ENCODE measurements around the gene SUCNR1. TPM values are rescaled to one million over a fixed set of nuclear protein-coding genes. Genes with fewer than 3 reads are reported as not detected.
"Not testable (repeated sequence)": the region's sequence is repeated elsewhere in the genome, so short reads cannot be mapped to it uniquely, and the experiment has no call there.

Gene SUCNR1
- total RNA-seq, 2 donors from 2014 or later = 0.15 to 0.47 TPM

DNA sequence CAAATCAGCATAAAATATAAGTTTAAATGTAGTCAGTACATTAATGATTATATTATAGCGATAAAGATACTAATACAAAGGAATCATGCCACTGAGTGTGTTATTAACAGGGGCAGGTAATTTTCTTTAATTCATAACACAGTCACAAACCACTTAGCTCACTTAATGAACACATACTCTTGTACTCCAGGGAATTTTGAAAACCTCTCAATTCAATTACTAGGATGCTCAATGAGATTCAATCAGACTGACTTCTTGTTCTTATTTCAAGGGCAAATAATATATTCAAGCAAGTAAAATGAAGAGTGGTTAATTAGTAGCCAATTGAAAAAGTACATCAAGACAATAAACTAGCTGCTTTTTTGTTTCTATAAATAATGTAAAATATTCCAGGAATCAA lies 5.8 kb upstream of the SUCNR1 start:
- no peak for ATAC-seq
- no peak for DNase-seq
- intact Hi-C loops (cut with DNase I, micrococcal nuclease) = no loop called here

- DNase-seq (no peak), ATAC-seq (no peak)
- intact Hi-C loops (cut with DNase I, micrococcal nuclease) = no loop called here
These were observed 4.3 kb upstream of the SUCNR1 start for GRCh38 chr3:151869181-151869580.

DNA sequence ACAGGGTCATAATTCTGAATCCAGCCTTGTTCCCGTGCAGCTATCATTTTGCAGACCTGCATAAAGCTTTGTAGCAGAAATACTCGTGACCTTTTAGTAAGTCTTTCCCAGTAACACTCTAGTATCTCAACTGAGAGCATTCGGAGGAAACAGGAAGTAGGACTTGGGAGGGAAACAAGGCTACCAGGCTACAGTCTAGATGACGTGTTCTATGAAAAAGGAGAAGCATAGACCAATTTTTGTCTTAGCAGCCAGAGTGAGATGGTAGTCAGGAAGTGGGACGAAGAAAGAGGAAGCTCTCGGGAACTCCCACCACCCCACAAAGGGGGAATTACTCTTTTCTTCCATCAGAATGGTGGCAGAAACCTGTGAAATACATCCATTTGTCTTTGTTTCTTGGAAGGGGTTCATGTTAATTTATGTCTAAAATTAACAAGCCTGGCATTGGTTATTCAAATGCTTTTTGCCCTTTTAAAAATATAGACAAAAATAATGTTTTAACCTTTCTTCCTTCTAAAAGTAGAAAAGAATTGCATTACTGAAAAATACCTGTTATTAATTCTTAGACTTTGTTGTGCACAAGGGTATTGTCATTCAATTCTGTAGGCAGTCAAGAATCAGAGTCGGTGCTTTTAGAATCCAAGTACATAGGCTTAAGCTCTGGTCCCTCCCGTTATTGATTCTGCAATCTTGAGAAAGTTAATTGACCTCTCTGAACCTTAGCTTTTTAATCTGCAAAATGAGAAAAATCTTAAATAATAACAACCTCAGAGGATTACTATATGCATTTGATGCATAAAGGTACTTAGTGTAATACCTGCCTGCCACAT lies 1.6 kb upstream of the SUCNR1 start:
- intact Hi-C loops (cut with DNase I, micrococcal nuclease) = no loop called here
- DNase-seq = no peak
- ATAC-seq = peak; percentile 42

- DNase-seq; ATAC-seq; intact Hi-C loops (cut with DNase I, micrococcal nuclease): not testable (repeated sequence)
These were observed 636 bp downstream of the SUCNR1 start for GRCh38 chr3:151874079-151874478.

DNA sequence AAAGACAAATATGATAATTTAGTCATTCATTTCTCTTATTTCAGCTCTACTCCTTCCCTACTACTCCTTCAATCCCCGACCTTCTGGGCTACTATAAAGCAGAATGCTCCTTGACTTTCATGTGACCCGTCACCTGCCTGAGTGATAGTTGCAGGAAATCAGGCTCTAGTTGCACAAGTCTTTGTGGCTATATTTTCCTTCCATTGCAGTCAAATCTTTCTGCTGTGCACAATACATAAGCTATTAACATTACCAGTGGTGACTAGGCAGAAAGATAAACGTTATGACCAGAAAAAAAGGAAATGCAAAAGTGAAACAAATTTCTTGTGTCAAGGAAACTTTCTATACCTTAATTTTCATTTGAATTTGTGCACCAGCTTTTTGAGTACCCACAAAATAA lies 2.3 kb downstream of the SUCNR1 start:
- intact Hi-C loops (cut with DNase I, micrococcal nuclease) = no loop called here
- DNase-seq = no peak
- ATAC-seq = peak; percentile 75

- intact Hi-C loops (cut with DNase I, micrococcal nuclease) = no loop called here
- DNase-seq (no peak), ATAC-seq (no peak)
These were observed 3.8 kb downstream of the SUCNR1 start for GRCh38 chr3:151877269-151877668.

GRCh38 chr3:151878465-151878864 lies 5.0 kb downstream of the SUCNR1 start:
- no peak for DNase-seq
- ATAC-seq = no peak
- intact Hi-C loops (cut with DNase I, micrococcal nuclease) = no loop called here

GRCh38 chr3:151879037-151879436 lies 5.6 kb downstream of the SUCNR1 start:
- intact Hi-C loops (cut with DNase I, micrococcal nuclease) = no loop called here
- no peak for DNase-seq
- no peak for ATAC-seq

- ATAC-seq (peak; percentile 64), DNase-seq (no peak)
- intact Hi-C loops (cut with DNase I, micrococcal nuclease) = no loop called here
These were observed 6.4 kb downstream of the SUCNR1 start for GRCh38 chr3:151879679-151880415.

GRCh38 chr3:151880416-151880690 lies 6.9 kb downstream of the SUCNR1 start:
- ATAC-seq = no peak
- intact Hi-C loops (cut with DNase I, micrococcal nuclease) = no loop called here
- no peak for DNase-seq

GRCh38 chr3:151881137-151881536 lies 7.7 kb downstream of the SUCNR1 start:
- intact Hi-C loops (cut with DNase I, micrococcal nuclease) = no loop called here
- ATAC-seq (no peak), DNase-seq (no peak)

GRCh38 chr3:151885397-151885796 lies 12.0 kb downstream of the SUCNR1 start:
- DNase-seq; ATAC-seq; intact Hi-C loops (cut with DNase I, micrococcal nuclease): not testable (repeated sequence)

GRCh38 chr3:151887450-151888211 lies 14.2 kb downstream of the SUCNR1 start:
- intact Hi-C loops (cut with DNase I, micrococcal nuclease) = not testable (repeated sequence)

DNA sequence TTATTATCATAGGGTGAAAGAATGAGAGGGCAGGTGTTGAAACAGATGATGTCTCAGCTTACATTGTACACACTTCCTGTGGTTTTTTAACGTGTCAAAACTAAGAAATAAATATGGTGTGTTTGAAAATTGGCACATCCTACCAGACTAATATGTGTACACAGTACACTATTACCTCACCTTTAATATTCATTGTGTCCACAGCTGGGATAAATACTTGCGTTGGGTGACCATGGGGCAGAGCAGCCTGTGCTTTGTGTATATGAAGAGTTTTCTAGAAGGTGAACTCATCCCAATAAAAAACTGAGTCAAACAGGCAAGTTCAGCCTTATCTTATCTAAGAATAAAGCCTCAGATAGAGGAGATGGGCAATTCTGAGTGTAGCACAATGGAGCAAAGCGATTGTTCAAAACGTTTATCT lies 17.3 kb downstream of the SUCNR1 start:
- ATAC-seq = no peak
- DNase-seq = no peak
- intact Hi-C loops (cut with DNase I, micrococcal nuclease) = no loop called here

More at GRCh38 chr3:151887450-151888211, 14.2 kb downstream of the SUCNR1 start:
- DNase-seq, ATAC-seq: not testable (repeated sequence)

GRCh38 chr3:151891721-151892120 lies 18.3 kb downstream of the SUCNR1 start:
- intact Hi-C loops (cut with DNase I, micrococcal nuclease) = no loop called here
- ATAC-seq (no peak), DNase-seq (no peak)

DNA sequence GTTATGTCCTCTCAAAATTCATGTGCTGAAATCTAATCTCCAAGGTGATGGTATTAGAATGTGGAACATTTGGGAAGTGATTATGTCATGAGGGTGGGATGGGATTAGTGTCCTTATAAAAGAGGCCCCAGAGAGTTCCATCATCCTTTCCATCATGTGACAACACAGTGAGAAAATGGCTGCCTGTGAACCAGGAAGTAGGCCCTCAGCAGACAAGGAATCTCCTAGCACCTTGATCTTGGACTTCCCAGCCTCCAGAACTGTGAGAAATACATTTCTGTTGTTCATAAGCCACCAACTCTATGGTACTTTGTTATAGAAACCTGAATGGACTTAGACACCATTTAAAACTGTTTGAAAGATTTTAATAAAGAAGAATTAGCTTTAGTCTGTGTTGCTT lies 20.8 kb downstream of the SUCNR1 start:
- intact Hi-C loops (cut with DNase I, micrococcal nuclease) = no loop called here
- ATAC-seq (no peak), DNase-seq (no peak)

GRCh38 chr3:151895478-151896241 lies 22.2 kb downstream of the SUCNR1 start:
- ATAC-seq = no peak
- intact Hi-C loops (cut with DNase I, micrococcal nuclease) = no loop called here
- DNase-seq = no peak

- DNase-seq (no peak), ATAC-seq (no peak)
- intact Hi-C loops (cut with DNase I, micrococcal nuclease) = no loop called here
These were observed 23.0 kb downstream of the SUCNR1 start for GRCh38 chr3:151896246-151897012.

Data from left colon (tissue), 2 donors.